HPDE6-E6E7 (cell line): ENCODE measurements around the gene IGSF11.

Experiments used
- DNase-seq: peaks from one replicate; pipeline ENCODE4 v3.0.0; 2011; ENCODE audit warnings: missing footprints; ENCODE audit errors: extremely low spot score

IGSF11 gene

DNA sequence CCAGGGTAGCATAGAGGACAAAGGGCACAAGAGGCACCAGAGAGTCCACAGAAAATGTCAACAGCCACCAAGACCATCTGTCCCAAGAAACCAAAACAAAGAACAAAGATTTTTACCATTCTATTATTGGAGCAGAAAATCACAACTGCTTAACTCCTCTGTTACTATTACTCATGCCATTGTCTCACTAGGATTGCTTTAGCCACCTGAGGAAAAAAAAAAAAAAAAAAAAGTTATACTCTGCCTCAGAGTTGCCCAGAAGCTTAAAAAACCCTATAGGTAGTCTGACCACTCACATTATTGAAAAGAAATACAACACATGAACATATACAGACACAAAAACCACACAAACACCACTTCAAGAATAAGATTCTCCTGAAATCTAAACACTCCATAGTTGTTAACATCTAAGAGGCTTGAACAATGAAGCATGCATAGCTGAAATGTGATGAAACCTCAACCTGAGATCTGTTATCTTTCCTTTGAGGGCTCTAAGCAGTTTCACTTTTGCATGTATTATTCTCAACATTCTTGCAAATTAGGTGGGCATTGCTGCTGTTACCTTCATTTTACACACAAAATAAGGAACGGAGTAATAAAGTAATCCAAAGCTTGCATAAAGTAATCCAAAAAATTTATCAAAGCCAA, 85.4 kb downstream of the IGSF11 start:
- DNase-seq, result no peak

- no peak for DNase-seq
These were observed 86.5 kb downstream of the IGSF11 start for GRCh38 chr3:118948146-118948545.

DNA sequence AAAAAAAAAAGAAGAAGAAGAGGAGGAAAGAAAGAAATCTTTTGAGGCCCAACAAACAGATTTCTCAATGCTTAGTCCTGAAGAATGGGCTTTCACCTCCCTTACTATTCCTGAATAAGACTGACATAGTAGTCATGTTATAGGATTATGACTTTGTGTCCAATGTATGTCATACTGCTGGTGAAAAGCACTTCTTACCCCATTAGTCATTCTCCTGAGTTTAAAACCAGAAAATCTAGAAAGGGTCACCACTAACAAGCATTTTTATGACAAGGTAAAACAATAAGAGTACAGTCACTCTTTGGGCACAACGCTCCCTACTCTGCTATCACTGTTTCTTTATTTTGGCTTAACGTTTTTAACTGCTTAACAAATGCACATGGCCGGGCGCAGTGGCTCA, 88.2 kb downstream of the IGSF11 start:
- DNase-seq, result no peak

DNA sequence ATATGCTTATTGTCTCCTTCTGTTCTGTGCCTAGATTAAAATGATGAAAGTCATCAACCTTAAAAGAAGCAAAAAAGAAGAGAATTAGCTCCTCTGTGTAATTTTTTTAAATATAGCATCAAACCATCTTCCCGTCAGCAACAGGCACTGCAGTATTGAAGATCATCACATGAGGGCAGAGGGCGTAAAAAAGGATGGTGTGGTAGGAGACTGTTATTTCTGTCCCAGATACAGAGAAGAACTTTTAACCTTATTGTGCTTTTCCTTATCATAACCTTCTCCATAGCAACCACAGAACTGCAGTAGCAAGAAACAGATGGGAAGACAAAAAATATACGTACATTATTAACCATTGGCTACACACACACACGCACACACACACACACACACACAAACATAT, 88.8 kb downstream of the IGSF11 start:
- DNase-seq, result no peak

- no peak for DNase-seq
These were observed 91.0 kb downstream of the IGSF11 start for GRCh38 chr3:118943597-118943996.

GRCh38 chr3:118942671-118943070, 92.0 kb downstream of the IGSF11 start:
- DNase-seq, result no peak

GRCh38 chr3:118942195-118942594, 92.5 kb downstream of the IGSF11 start:
- DNase-seq, result no peak

- no peak for DNase-seq
These were observed 93.4 kb downstream of the IGSF11 start for GRCh38 chr3:118941236-118941635.

- DNase-seq, result no peak
These were observed 96.3 kb downstream of the IGSF11 start for GRCh38 chr3:118938183-118938961.

DNA sequence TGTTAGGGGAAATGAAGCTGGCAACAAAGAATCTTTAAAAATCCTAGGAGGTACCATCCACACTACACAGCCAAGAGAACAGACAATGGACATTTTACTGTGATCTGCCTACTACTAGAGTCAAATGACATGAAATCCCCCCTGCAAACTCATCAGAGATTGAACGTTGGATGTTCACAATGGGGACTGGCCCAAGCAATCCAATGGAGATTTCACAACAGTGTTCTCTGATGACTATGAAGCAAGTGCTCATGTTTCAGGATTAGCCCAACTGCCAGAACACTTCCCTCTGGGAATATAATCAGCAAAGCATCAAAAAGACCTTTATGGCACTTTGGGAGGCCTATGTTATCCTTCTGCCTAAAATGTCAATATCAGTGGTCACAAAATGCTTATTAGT, 97.8 kb downstream of the IGSF11 start:
- no peak for DNase-seq

GRCh38 chr3:118932822-118933558, 101.7 kb downstream of the IGSF11 start:
- DNase-seq, result no peak

DNA sequence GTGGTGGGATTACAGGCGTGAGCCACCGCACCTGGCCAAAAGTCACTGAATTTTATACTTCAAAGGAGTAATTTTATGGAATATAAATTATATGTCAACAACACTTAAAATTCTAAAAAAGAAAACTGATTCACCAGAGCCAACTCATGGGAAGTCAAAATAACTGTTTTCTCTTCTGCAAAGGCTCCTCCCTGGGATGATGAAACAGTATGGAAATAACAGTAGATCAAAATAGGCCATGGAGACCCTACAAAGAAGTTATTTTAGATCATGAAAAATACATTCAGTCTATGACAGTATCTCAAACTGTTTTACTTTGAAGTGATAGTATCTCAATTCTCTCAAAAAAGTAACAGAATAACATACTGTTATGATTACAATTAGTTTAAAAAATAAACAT, 102.7 kb downstream of the IGSF11 start:
- DNase-seq, result no peak

GRCh38 chr3:118927449-118927848, 107.2 kb downstream of the IGSF11 start:
- no peak for DNase-seq

GRCh38 chr3:118912188-118912587, 122.5 kb downstream of the IGSF11 start:
- no peak for DNase-seq

DNA sequence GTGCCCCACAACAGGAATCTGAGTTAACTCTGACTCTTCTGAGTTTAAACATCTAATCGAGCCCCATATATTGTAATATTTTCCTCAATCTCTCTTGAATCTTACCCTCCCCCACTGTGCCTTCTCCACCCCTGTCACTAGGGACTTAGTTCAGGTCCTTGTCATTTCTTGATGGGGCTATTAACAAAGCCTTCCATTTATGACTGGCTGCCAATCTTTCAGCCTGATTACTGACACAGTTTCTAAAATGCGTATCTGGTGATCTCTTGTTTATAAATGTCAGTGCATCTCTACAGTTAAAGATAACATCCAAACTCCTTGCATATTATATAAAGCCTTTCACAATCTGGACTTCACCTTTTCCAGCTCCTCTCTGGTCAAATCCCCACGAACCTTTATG, 124.3 kb downstream of the IGSF11 start:
- DNase-seq, result no peak

DNA sequence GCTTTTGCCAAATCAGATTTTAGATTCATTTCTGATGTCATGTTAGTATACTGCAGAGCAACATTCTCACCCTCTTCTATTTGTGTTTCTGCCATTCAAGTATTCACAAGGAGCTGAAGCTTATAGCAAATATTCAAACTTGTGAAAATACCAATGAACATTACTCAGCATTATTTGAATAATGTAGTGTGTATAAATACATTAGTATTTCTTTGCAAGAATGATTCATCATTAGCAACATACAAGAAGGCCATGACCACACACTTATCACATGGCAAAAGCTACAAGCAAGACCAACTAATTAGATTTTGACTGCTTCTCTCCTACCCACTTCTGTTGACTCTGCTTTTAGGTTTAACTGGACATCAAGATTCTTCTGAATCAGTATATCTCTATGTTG, 124.9 kb downstream of the IGSF11 start:
- no peak for DNase-seq

DNA sequence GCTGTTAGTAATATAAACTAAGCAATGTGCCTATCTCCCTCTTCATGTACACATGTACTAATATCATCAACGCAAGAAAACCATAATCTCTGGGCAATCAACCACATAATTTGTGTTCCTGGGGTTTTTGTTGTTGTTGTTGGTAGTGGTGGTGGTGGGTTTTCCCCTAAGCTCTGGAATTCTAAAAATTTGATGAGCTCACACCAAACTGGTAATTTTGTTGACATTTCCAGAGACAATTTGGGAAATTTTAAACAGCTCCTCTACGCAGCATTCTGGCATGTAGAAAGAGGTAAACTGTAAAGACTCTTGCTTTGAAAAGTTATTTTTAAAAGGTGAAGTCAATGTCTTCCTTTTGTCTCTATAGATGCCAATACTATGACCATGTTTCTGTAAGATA, 126.7 kb downstream of the IGSF11 start:
- DNase-seq, result no peak

DNA sequence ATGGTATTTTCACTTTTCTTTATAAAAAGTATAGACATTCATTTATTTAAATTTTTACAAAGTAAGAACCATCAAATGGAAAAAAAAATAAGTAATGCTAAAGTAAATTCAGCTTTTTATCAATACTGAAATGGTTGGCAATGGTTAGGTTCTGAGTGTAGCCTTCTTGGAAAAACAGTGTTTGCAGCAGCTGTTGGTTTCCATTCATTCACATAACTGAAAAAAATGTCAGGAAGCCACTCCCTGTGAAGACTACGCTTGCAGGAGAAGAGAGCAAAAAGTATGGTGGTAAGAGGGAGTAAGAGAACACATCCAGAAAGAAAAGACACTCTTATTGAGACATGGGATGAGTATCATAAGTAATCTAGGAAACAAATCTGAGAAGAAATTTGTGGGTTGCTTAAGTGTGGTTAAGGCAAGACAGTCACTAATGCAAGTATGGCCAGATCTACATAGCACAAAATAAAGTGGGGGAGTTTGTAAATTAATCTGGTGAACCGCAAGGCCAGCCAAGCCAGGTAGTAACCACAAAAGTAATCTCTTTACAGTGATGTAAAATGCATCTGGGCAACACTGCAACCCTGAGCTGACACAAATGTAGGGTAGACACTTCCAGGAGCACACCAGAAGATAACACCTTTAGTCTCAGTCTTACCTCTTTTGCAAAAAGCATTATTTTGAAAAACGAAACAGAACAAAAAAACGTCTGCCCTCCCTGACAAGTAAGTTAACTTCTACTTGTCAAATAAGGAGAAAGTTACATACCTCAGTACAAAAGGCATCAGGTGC, 133.7 kb downstream of the IGSF11 start:
- DNase-seq, result no peak

DNA sequence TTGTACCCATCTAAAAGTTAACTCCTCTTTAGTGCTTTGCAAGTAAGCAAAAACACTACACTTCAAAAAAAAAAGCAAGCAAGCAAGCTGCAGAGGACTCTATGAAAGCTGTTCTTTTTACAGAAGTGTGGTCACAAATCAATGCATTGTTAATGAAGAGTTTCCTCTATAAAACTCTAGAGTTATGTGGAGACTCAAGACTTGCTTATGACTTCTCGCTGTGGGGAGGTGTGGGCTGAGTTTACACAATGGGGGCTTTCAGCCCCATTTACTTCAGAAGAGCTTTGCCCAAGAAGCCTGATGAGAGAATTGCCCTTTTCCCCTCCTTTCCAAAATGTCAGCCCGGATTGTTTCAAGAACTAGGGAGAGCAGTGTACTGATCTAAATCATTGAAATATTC, 144.4 kb downstream of the IGSF11 start:
- DNase-seq, result no peak

DNA sequence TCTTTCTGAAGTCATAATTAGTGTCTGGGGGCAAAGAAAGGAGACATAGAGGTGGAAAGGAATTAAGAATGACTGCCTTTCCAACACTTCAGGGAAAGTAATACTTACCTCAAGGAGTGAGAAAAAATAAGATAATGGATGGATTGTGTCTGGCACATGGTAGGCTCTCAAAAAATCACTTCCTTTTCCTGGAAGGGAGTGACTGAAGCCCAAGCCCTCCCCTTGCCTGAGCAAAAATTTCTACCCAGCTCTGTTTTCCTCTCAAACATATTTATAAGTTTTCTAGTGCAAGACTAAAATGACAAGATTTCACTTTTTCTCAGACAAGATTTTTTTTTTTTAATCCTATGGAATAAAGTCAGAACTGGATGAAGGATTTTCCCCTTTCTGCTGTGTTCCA, 145.0 kb downstream of the IGSF11 start:
- DNase-seq, result no peak

DNA sequence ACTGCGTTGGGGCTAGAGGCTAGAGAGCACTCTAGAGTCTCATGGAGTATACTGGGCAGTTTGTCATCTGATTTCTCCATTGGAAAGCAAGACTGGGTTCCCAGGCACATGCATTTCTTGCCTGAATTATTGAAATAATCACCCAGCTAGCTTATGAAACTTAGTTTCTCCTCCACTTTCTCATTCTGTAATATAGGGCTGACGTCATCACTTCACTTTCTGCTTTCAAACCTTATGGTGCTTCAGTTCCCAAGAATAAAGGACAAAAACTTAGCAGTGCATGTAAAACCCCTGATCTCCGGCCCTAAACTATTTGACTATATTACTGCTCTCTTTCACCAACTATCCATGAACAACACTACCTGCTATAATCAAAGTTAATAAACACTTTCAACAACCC, 147.9 kb downstream of the IGSF11 start:
- DNase-seq, result no peak

- peak; percentile 36 for DNase-seq
These were observed 149.9 kb downstream of the IGSF11 start for GRCh38 chr3:118884748-118885206.
